Sigmoid colon (tissue), 7 donors: ENCODE data around the gene ABI3BP. TPM values are rescaled to one million over a fixed set of nuclear protein-coding genes. Genes with fewer than 3 reads are reported as not detected.

Source experiments
- DNase-seq: peaks from one replicate; pipeline ENCODE4 v3.0.0-alpha.2; 2019
- H3K27ac ChIP-seq, 4 donors: fragments of 200-600 bp; sonication (generic); one replicate each; pipeline ENCODE4 v1.5.1; 2016 to 2019; ENCODE audit warnings: mild to moderate bottlenecking in 1 of 4
- H3K27me3 ChIP-seq, 3 donors: fragments of 200-600 bp; sonication (generic); one replicate each; pipeline ENCODE4 v1.5.1; 2019; ENCODE audit warnings: mild to moderate bottlenecking in 1 of 3
- H3K36me3 ChIP-seq, 4 donors: fragments of 200-600 bp; sonication (generic); one replicate each; pipeline ENCODE4 v1.5.1; 2016 to 2019
- H3K4me1 ChIP-seq, 4 donors: fragments of 200-600 bp; sonication (generic); one replicate each; pipeline ENCODE4 v1.5.1; 2017 to 2019
- H3K4me3 ChIP-seq, 4 donors: fragments of 200-600 bp; sonication (generic); one replicate each; pipeline ENCODE4 v1.5.1; 2017 to 2019; ENCODE audit warnings: mild to moderate bottlenecking in 2 of 4, moderate library complexity in 1 of 4
- H3K9me3 ChIP-seq, 4 donors: fragments of 200-600 bp in 3 of 4; sonication (generic) in 3 of 4; one replicate each; pipeline versions ENCODE4 v1.5.1 to v1.6.1; 2013 to 2019
- CTCF ChIP-seq, 4 experiments: fragments of 450-650 bp in 3 of 4; fragments of 200-600 bp in 1 of 4; IDR thresholded peaks; one replicate each; pipeline ENCODE4 v1.5.1; 2016 to 2019; ENCODE audit warnings: antibody characterized with exemption in 4 of 4, mild to moderate bottlenecking in 3 of 4, moderate library complexity in 2 of 4
- EP300 ChIP-seq, 4 donors: sonication (generic); formaldehyde crosslinking; IDR thresholded peaks; one replicate each; pipeline ENCODE4 v1.6.1; 2017; ENCODE audit warnings: antibody characterized with exemption in 4 of 4
- POLR2A ChIP-seq, 2 donors: fragments of 450-650 bp; IDR thresholded peaks; one replicate each; pipeline ENCODE4 v1.6.1; 2016; ENCODE audit warnings: antibody characterized with exemption in 2 of 2, mild to moderate bottlenecking in 2 of 2, moderate library complexity in 2 of 2
- POLR2AphosphoS5 ChIP-seq, 4 donors: sonication (generic); formaldehyde crosslinking; IDR thresholded peaks; one replicate each; pipeline ENCODE4 v1.6.1; 2017; ENCODE audit warnings: antibody characterized with exemption in 4 of 4
- WGBS, 2 donors: extraction: QIAGEN DNeasy Blood & Tissue Kit; methylation state at CpG; one replicate each; pipeline ENCODE4 v1.1.7; 2013; 5-methylcytosine and 5-hydroxymethylcytosine counted together
- intact Hi-C: fragments of 100-400 bp; cut with DNase I; formaldehyde crosslinking; loops from one replicate; pipeline ENCODE4 v1.15.1; 2023
- polyA plus RNA-seq, 3 donors: library from polyadenylated mRNA; stranded (reverse); fragments of 200-250 nt; gene quantifications; one replicate each; pipeline ENCODE4 v1.2.3, GENCODE V29; 2013
- small RNA-seq, 3 donors: library from RNA; depleted of rRNA; stranded (forward); fragments of <200 nt; gene quantifications; one replicate each; pipeline ENCODE3, GENCODE V24; 2016
- total RNA-seq, 4 donors: library from RNA; depleted of rRNA; stranded (reverse); fragments of >200 nt; gene quantifications; one replicate each; pipeline ENCODE4 v1.1.0, GENCODE V29; 2016
- donor health status: healthy with polysubstance abuse.
- donor health status: Bipolar disorder and iron deficiency.
- donor health status: healthy.

ABI3BP gene
- total and polyA plus RNA-seq, 7 donors, result 1.2 to 177 (median 30.4) TPM

- no peaks in the 10 kb centered on the region for H3K9me3 ChIP-seq
- H3K4me1 ChIP-seq, result no peaks in the 10 kb centered on the region
- no peak overlapping the region for H3K27ac ChIP-seq
- H3K4me3 ChIP-seq, result no peak overlapping the region
- no peaks in the 10 kb centered on the region for H3K27me3 ChIP-seq
- 73 to 84% methylated on average over 5 of the region's 5 CpGs for whole genome bisulfite sequencing, 2 donors
- TF ChIP-seq POLR2AphosphoS5 (IDR thresholded peaks at IDR 0.05) (no peak), EP300 (IDR thresholded peaks at IDR 0.05) (no peak), POLR2A (IDR thresholded peaks at IDR 0.05) (no peak), CTCF (IDR thresholded peaks at IDR 0.05) (no peak)
- no peaks in the 10 kb centered on the region for H3K36me3 ChIP-seq
- DNase-seq, result no peak
- intact Hi-C loops, result loop anchor here (10.0 kb wide), 1 partner anchor 972 kb away; the partner anchor contains the start of gene ZBTB11
Measured at GRCh38 chr3:100702980-100703345, 290.3 kb downstream of the ABI3BP start.

DNA sequence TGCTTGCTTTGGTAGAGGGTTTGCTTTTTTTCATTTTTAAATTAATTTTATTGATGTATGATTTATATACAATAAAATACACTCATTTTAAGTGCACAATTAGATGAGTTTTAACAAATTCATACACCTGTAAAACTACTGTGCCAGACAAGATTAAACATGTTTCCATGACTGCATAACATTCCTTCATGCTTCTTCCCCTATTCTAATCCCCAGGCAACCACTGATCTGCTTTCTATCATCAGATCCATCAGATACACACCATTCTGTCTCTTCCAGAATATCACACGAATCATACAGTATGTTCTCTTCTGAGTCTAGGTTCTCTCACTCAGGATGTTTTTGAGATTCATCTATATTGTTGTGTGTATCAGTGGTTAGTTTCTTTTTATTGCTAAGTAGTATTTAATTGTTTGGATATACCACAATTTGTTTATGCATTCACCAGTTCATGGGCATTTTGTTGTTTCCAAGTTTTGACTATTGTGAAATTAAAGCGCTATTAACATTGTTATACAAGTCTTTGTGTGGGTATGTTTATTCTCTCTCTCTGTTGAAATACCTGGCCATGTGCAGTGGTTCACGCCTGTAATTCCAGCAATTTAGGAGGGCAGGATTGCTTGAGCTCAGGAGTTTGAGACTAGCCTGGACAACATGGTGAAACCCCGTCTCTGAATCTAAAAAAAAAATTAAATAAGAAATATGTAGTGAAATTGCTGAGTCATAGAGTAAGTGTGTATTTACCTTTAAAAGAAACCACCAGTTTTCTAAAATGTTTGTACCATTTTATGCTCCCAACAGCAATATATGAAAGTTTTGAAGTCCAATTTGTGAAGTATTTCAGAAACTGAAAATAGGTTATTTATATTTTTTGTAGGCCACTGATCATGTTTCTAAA lies 290.9 kb downstream of the ABI3BP start:
- WGBS, 2 donors, result 76 to 81% methylated on average over 4 of the region's 4 CpGs
- H3K36me3 ChIP-seq, result no peaks in the 10 kb centered on the region
- intact Hi-C loops, result loop anchor here (10.0 kb wide), 1 partner anchor 972 kb away; the partner anchor contains the start of gene ZBTB11

DNA sequence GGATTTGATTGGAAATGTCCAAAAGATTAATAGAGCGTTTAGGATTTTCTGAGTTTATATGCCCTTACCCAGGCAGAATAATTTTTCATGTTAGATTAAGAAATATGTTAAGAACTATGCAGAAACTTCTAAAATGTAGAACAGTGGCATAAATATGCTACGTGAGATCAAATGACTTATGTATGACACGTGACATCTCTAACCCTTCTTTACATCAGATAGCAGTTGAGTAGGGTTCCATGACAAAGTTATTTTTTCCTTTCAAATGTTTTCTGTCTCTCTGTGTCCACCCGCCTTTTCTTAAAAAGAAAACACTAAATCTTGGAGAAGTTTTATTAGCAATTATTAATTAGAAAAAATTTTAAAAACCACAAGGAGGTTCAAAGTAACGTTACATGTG lies 292.5 kb downstream of the ABI3BP start:
- no peak for DNase-seq
- Histone ChIP-seq H3K36me3 (no peaks in the 10 kb centered on the region), H3K4me1 (no peaks in the 10 kb centered on the region), H3K27me3 (no peaks in the 10 kb centered on the region), H3K4me3 (no peak overlapping the region), H3K9me3 (no peaks in the 10 kb centered on the region), H3K27ac (no peak overlapping the region)
- 93% methylated on average over 5 of the region's 5 CpGs for WGBS, 2 donors
- intact Hi-C loops, result loop anchor here (10.0 kb wide), 1 partner anchor 974 kb away; the partner anchor contains the start of gene ZBTB11
- TF ChIP-seq CTCF (IDR thresholded peaks at IDR 0.05), result no peak
- no peak for TF ChIP-seq EP300 (IDR thresholded peaks at IDR 0.05)
- TF ChIP-seq POLR2AphosphoS5 (IDR thresholded peaks at IDR 0.05), result no peak
- TF ChIP-seq POLR2A (IDR thresholded peaks at IDR 0.05), result no peak

More for the DNA sequence above, 290.9 kb downstream of the ABI3BP start:
- H3K27me3 ChIP-seq, result no peaks in the 10 kb centered on the region
- H3K4me3 ChIP-seq, result no peak overlapping the region
- no peaks in the 10 kb centered on the region for H3K4me1 ChIP-seq
- no peak for TF ChIP-seq CTCF (IDR thresholded peaks at IDR 0.05)
- no peak for TF ChIP-seq EP300 (IDR thresholded peaks at IDR 0.05)
- TF ChIP-seq POLR2A (IDR thresholded peaks at IDR 0.05), result no peak
- TF ChIP-seq POLR2AphosphoS5 (IDR thresholded peaks at IDR 0.05), result no peak
- H3K9me3 ChIP-seq, result no peaks in the 10 kb centered on the region
- DNase-seq, result no peak
- no peak overlapping the region for H3K27ac ChIP-seq

Small RNAs within 50 kb of the gene (small RNA-seq; reads per million reads assigned to genes)
- gene RNU6-865P, result 0 reads per million in 3 donors
